WTC11 (cell line): ENCODE measurements around the gene GNG13. TPM values are rescaled to one million over a fixed set of nuclear protein-coding genes. Genes with fewer than 3 reads are reported as not detected.

Experiments used
- ATAC-seq: fragments of 200-7000 bp; cut with Tn5 transposase; 2 replicates; pipeline ENCODE4 v1.10.0; 2021; ENCODE audit warnings: mild to moderate bottlenecking, moderate library complexity
- CTCF ChIA-PET: fragments of 300-600 bp; sonication (Branson Sonifier 250); formaldehyde crosslinking; loops from one replicate; lab custom pipeline; 2021; ENCODE audit warnings: antibody characterized with exemption; lab: Charles Lee
- POLR2A ChIA-PET: fragments of 350-600 bp; sonication (Branson Sonifier 250); formaldehyde crosslinking; loops from one replicate; lab custom pipeline; 2021; ENCODE audit warnings: antibody characterized with exemption; lab: Charles Lee
- DNase-seq: peaks from one replicate; pipeline ENCODE4 v3.0.0; 2021; ENCODE audit warnings: low spot score
- H3K27ac Mint-ChIP-seq: 2 replicates; pipeline ENCODE4 v1.8.0; 2021; ENCODE audit warnings: mixed read lengths
- H3K27me3 Mint-ChIP-seq: 2 replicates; pipeline ENCODE4 v1.8.0; 2021; ENCODE audit warnings: low read depth, mild to moderate bottlenecking, moderate library complexity, mixed read lengths
- H3K36me3 Mint-ChIP-seq: 2 replicates; pipeline ENCODE4 v1.8.0; 2021; ENCODE audit warnings: mixed read lengths
- H3K4me1 Mint-ChIP-seq: 2 replicates; pipeline ENCODE4 v1.8.0; 2022; ENCODE audit warnings: mixed read lengths
- H3K4me3 Mint-ChIP-seq: 2 replicates; pipeline ENCODE4 v1.8.0; 2021; ENCODE audit warnings: mild to moderate bottlenecking, moderate library complexity, mixed read lengths
- H3K9me3 Mint-ChIP-seq: 2 replicates; pipeline ENCODE4 v1.8.0; 2021; ENCODE audit warnings: mixed read lengths
- AR ChIP-seq: fragments of 250-450 bp; sonication (Bioruptor Pico); IDR thresholded peaks from 2 replicates; pipeline ENCODE4 v1.9.0; 2021; ENCODE audit warnings: mild to moderate bottlenecking
- E2F4 ChIP-seq: sonication (generic); formaldehyde crosslinking; IDR thresholded peaks from 2 replicates; pipeline ENCODE4 v1.8.1; 2022; ENCODE audit warnings: low read depth, mild to moderate bottlenecking, moderate library complexity, missing genetic modification reagents, borderline replicate concordance
- JAZF1 ChIP-seq: fragments of 250-450 bp; sonication (Bioruptor Pico); IDR thresholded peaks from 2 replicates; pipeline ENCODE4 v1.9.0; 2021; ENCODE audit warnings: moderate library complexity, mild to moderate bottlenecking, inconsistent platforms
- KAT7 ChIP-seq: sonication (generic); formaldehyde crosslinking; IDR thresholded peaks from 2 replicates; pipeline ENCODE4 v1.8.1; 2023; ENCODE audit warnings: missing genetic modification reagents, mild to moderate bottlenecking, borderline replicate concordance
- MXD4 ChIP-seq: fragments of 250-450 bp; sonication (Bioruptor Pico); IDR thresholded peaks from 2 replicates; pipeline ENCODE4 v1.8.0; 2021; ENCODE audit warnings: mild to moderate bottlenecking, moderate library complexity, borderline replicate concordance
- MYBL2 ChIP-seq: sonication (generic); formaldehyde crosslinking; IDR thresholded peaks from 2 replicates; pipeline ENCODE4 v1.8.1; 2023; ENCODE audit warnings: mild to moderate bottlenecking, moderate library complexity, missing genetic modification reagents
- NR1H2 ChIP-seq: sonication (generic); formaldehyde crosslinking; IDR thresholded peaks from 2 replicates; pipeline ENCODE4 v1.9.0; 2021; ENCODE audit warnings: mild to moderate bottlenecking, moderate library complexity, missing genetic modification reagents
- NR3C1 ChIP-seq: sonication (generic); formaldehyde crosslinking; conservative IDR thresholded peaks from 2 replicates; pipeline ENCODE4 v1.8.1; 2023; ENCODE audit warnings: low read depth, mild to moderate bottlenecking, missing genetic modification reagents
- SOX15 ChIP-seq: fragments of 250-450 bp; sonication (Bioruptor Pico); IDR thresholded peaks from 2 replicates; pipeline ENCODE4 v1.9.0; 2021; ENCODE audit warnings: mild to moderate bottlenecking
- SP1 ChIP-seq: sonication (generic); formaldehyde crosslinking; conservative IDR thresholded peaks from 2 replicates; pipeline ENCODE4 v1.8.1; 2022; ENCODE audit warnings: missing genetic modification reagents
- TP53 ChIP-seq: sonication (generic); formaldehyde crosslinking; IDR thresholded peaks from 2 replicates; pipeline ENCODE4 v1.8.1; 2023; ENCODE audit warnings: mild to moderate bottlenecking, missing genetic modification reagents
- ZNF121 ChIP-seq: sonication (generic); formaldehyde crosslinking; IDR thresholded peaks from 2 replicates; pipeline ENCODE4 v1.8.0; 2023; ENCODE audit warnings: missing genetic modification reagents
- ZNF281 ChIP-seq: sonication (generic); formaldehyde crosslinking; IDR thresholded peaks from 2 replicates; pipeline ENCODE4 v1.8.0; 2023; ENCODE audit warnings: mild to moderate bottlenecking, missing genetic modification reagents
- ZNF317 ChIP-seq: sonication (generic); formaldehyde crosslinking; IDR thresholded peaks from 2 replicates; pipeline ENCODE4 v1.8.1; 2023; ENCODE audit warnings: low read depth, mild to moderate bottlenecking, moderate library complexity, missing genetic modification reagents, borderline replicate concordance
- ZNF532 ChIP-seq: fragments of 250-450 bp; sonication (Bioruptor Pico); IDR thresholded peaks from 2 replicates; pipeline ENCODE4 v1.9.0; 2021; ENCODE audit warnings: mild to moderate bottlenecking, borderline replicate concordance
- total RNA-seq: library from RNA; stranded (reverse); gene quantifications from 3 replicates; pipeline ENCODE4 v1.2.3, GENCODE V29; 2021
- TF ChIP-seq, protein P1 (sequence below): sonication (generic); formaldehyde crosslinking; IDR thresholded peaks from 2 replicates; pipeline ENCODE4 v1.8.1; 2023; ENCODE audit warnings: mild to moderate bottlenecking, missing genetic modification reagents, moderate library complexity
- TF ChIP-seq, protein P2 (sequence below): sonication (generic); formaldehyde crosslinking; IDR thresholded peaks from 2 replicates; pipeline ENCODE4 v1.8.0; 2023; ENCODE audit warnings: missing genetic modification reagents
- TF ChIP-seq, protein P3 (sequence below): sonication (generic); formaldehyde crosslinking; IDR thresholded peaks from 2 replicates; pipeline ENCODE4 v1.8.1; 2022; ENCODE audit warnings: missing genetic modification reagents, borderline replicate concordance

GNG13 gene
- total RNA-seq, 1 experiment from 2014 or later, result not detected

GRCh38 chr16:831571-832413, 31.3 kb upstream of the GNG13 start:
- no peak overlapping the region for H3K27ac Mint-ChIP-seq
- H3K9me3 Mint-ChIP-seq, result peaks cover 14% of the 10 kb centered on the region
- TF ChIP-seq E2F4 (CRISPR knock-in tag) (no peak), NR1H2 (CRISPR knock-in tag) (no peak), MYBL2 (CRISPR knock-in tag) (no peak), SOX15 (CRISPR knock-in tag) (no peak), ZNF317 (CRISPR knock-in tag) (no peak), MXD4 (CRISPR knock-in tag) (no peak), KAT7 (CRISPR knock-in tag) (no peak), SP1 (no peak), ZNF121 (no peak), NR3C1 (CRISPR knock-in tag) (no peak), TP53 (CRISPR knock-in tag) (no peak), AR (CRISPR knock-in tag) (no peak), ZNF281 (CRISPR knock-in tag) (no peak), JAZF1 (CRISPR knock-in tag) (no peak), ZNF532 (CRISPR knock-in tag) (no peak)
- TF ChIP-seq, protein P1, sequence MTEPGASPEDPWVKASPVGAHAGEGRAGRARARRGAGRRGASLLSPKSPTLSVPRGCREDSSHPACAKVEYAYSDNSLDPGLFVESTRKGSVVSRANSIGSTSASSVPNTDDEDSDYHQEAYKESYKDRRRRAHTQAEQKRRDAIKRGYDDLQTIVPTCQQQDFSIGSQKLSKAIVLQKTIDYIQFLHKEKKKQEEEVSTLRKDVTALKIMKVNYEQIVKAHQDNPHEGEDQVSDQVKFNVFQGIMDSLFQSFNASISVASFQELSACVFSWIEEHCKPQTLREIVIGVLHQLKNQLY (CRISPR knock-in tag), result no peak
- TF ChIP-seq, protein P2, sequence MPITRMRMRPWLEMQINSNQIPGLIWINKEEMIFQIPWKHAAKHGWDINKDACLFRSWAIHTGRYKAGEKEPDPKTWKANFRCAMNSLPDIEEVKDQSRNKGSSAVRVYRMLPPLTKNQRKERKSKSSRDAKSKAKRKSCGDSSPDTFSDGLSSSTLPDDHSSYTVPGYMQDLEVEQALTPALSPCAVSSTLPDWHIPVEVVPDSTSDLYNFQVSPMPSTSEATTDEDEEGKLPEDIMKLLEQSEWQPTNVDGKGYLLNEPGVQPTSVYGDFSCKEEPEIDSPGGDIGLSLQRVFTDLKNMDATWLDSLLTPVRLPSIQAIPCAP (CRISPR knock-in tag), result no peak
- TF ChIP-seq, protein P3, sequence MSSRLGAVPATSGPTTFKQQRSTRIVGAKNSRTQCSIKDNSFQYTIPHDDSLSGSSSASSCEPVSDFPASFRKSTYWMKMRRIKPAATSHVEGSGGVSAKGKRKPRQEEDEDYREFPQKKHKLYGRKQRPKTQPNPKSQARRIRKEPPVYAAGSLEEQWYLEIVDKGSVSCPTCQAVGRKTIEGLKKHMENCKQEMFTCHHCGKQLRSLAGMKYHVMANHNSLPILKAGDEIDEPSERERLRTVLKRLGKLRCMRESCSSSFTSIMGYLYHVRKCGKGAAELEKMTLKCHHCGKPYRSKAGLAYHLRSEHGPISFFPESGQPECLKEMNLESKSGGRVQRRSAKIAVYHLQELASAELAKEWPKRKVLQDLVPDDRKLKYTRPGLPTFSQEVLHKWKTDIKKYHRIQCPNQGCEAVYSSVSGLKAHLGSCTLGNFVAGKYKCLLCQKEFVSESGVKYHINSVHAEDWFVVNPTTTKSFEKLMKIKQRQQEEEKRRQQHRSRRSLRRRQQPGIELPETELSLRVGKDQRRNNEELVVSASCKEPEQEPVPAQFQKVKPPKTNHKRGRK (CRISPR knock-in tag), result no peak
- H3K4me1 Mint-ChIP-seq, result no peaks in the 10 kb centered on the region
- DNase-seq (no peak), ATAC-seq (no peak)
- no peak overlapping the region for H3K4me3 Mint-ChIP-seq
- ChIA-PET CTCF (interaction anchor here (0.6 kb wide), 1 partner anchor 225 kb away, joined by 3 read pairs; no protein-coding TSS in a partner anchor), POLR2A (no interaction called here)
- H3K36me3 Mint-ChIP-seq, result peaks cover 7% of the 10 kb centered on the region
- peaks cover 7% of the 10 kb centered on the region for H3K27me3 Mint-ChIP-seq
